Keratinocyte (primary cell): Measurements from ENCODE around the gene ZCCHC3.
A peak's percentile ranks its signal among the peaks of the same experiment; 100 is the strongest.

Experiments used
- EZH2 ChIP-seq: IDR thresholded peaks from one replicate; pipeline ENCODE4 v1.6.1; 2012; ENCODE audit warnings: inconsistent platforms, mild to moderate bottlenecking, low read length, moderate library complexity
- TF ChIP-seq, protein P1 (sequence below), 3 experiments: IDR thresholded peaks in 1 of 3; conservative IDR thresholded peaks in 1 of 3; optimal IDR thresholded peaks in 1 of 3; 2 replicates in 2 of 3; 3 replicates in 1 of 3; pipeline versions ENCODE3 to v1.5.1; 2011; ENCODE audit warnings: low read length in 3 of 3, mild to moderate bottlenecking in 3 of 3, moderate library complexity in 2 of 3, control low read depth in 1 of 3, inconsistent platforms in 1 of 3; ENCODE audit not compliant: insufficient read depth in 2 of 3; ENCODE audit errors: extremely low read depth in 1 of 3

- TF ChIP-seq, protein P1, sequence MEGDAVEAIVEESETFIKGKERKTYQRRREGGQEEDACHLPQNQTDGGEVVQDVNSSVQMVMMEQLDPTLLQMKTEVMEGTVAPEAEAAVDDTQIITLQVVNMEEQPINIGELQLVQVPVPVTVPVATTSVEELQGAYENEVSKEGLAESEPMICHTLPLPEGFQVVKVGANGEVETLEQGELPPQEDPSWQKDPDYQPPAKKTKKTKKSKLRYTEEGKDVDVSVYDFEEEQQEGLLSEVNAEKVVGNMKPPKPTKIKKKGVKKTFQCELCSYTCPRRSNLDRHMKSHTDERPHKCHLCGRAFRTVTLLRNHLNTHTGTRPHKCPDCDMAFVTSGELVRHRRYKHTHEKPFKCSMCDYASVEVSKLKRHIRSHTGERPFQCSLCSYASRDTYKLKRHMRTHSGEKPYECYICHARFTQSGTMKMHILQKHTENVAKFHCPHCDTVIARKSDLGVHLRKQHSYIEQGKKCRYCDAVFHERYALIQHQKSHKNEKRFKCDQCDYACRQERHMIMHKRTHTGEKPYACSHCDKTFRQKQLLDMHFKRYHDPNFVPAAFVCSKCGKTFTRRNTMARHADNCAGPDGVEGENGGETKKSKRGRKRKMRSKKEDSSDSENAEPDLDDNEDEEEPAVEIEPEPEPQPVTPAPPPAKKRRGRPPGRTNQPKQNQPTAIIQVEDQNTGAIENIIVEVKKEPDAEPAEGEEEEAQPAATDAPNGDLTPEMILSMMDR (optimal IDR thresholded peaks at IDR 0.05 in 1 of 3, IDR thresholded peaks at IDR 0.05 in 1 of 3, conservative IDR thresholded peaks at IDR 0.05 in 1 of 3; ENCODE audit: extremely low read depth in 1 of 3, insufficient read depth in 2 of 3, low read length in 3 of 3), result peak; percentile 84 to 95 (median 84)
- no peak for TF ChIP-seq EZH2
Measured at GRCh38 chr20:330233-331149, 33.1 kb downstream of the ZCCHC3 start.
